Fibroblast of pulmonary artery (primary cell): ENCODE results near the gene SESTD1.
"Not testable (repeated sequence)": the region's sequence is repeated elsewhere in the genome, so short reads cannot be mapped to it uniquely, and the experiment has no call there.

ENCODE experiments used
- DNase-seq: peaks from one replicate; pipeline ENCODE4 v3.0.0-alpha.2; 2010; ENCODE audit warnings: low read depth
- H3K4me3 ChIP-seq: replicated peaks from 2 replicates; pipeline ENCODE4 v1.5.1; 2011; ENCODE audit warnings: low read depth, mild to moderate bottlenecking, control low read depth, low read length, moderate library complexity
- TF ChIP-seq, protein P1 (sequence below): IDR thresholded peaks from 2 replicates; pipeline ENCODE4 v1.5.1; 2011; ENCODE audit warnings: mild to moderate bottlenecking, control low read depth, low read length, inconsistent platforms; ENCODE audit errors: missing control alignments

The SESTD1 gene

DNA sequence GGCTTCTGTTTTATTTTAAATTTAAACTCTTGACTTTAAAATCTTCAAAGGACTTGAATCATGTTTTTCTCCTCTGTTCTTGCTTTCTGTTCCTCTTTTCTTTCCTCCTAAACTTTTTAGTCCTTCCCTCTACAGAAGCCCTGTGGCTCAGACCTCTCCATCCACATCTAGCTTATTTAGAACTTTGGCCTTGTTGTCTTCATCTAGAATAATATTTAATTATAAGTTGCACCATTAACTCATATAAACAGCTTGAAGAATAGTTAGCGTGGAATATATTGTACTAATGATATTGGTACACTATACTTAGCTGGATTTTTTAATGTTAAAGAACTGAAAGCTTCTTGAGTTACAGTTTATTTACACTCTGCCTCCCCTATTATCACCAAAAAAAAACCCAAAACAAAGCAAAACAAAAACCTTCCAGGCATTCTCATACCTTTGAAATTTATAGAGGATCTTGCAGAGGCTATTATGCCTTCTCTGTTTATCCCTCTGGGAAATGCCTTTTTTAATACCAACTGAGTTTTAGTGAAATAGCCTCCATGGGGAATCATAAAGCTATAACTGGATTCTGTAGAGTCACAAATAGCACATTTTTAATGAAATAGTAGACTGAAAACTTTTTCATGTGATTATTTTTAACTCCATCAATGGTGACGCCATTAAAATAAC, 205.5 kb downstream of the SESTD1 start:
- TF ChIP-seq, protein P1, sequence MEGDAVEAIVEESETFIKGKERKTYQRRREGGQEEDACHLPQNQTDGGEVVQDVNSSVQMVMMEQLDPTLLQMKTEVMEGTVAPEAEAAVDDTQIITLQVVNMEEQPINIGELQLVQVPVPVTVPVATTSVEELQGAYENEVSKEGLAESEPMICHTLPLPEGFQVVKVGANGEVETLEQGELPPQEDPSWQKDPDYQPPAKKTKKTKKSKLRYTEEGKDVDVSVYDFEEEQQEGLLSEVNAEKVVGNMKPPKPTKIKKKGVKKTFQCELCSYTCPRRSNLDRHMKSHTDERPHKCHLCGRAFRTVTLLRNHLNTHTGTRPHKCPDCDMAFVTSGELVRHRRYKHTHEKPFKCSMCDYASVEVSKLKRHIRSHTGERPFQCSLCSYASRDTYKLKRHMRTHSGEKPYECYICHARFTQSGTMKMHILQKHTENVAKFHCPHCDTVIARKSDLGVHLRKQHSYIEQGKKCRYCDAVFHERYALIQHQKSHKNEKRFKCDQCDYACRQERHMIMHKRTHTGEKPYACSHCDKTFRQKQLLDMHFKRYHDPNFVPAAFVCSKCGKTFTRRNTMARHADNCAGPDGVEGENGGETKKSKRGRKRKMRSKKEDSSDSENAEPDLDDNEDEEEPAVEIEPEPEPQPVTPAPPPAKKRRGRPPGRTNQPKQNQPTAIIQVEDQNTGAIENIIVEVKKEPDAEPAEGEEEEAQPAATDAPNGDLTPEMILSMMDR: no peak
- H3K4me3 ChIP-seq: no peak overlapping the region
- DNase-seq: no peak

DNA sequence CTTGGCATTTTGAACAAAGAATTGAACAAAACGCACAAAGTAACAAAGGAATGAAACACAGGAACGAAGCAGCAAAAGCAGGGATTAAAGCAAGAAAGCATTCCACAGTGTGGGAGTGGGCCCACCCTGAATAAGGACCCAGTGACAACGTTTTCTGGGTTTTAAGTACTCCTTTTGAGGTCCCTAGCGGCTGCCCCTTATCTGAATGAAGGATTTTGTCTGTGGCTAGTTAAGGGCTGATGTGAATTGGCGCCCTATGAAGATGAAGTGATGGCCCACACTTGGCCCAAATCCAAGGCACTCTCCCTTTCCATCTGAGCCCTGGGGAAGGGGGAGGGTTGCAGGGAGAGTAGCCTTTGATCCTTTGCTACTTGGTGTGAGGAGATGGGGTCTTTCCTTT, 206.9 kb downstream of the SESTD1 start:
- DNase-seq: no peak
- H3K4me3 ChIP-seq: no peak overlapping the region
- TF ChIP-seq, protein P1: no peak

DNA sequence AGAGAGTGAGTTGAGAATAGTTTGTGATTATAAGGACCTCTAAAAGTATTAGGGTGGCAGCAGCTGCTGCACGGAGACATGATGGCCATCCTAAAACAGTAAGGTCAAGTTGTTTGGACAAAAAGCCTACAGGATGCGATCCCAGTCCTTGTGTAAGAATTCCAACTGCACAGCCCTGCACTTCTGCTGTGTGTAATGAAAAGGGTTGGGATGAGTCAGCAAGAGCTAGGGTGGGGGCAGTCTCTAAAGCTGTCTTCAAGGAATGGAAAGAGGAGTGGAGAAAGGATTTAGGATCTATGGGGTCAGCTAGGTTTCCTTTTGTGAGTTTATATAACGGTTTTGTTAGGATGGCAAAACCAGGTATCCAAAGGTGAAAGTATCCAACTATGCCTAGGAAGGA, 211.1 kb downstream of the SESTD1 start:
- not testable (repeated sequence) for H3K4me3 ChIP-seq, DNase-seq
